Activated CD4-positive, alpha-beta T cell treated with anti-CD3 and anti-CD28 coated beads for 36 hours (primary cell): Measurements from ENCODE around the gene COMP. TPM values are rescaled to one million over a fixed set of nuclear protein-coding genes. Genes with fewer than 3 reads are reported as not detected.

Experiments
- ATAC-seq: fragments of 200-7000 bp; cut with Tn5 transposase; one replicate; pipeline ENCODE4 v1.10.0; 2021; ENCODE audit warnings: mild to moderate bottlenecking, moderate library complexity
- CTCF ChIA-PET: fragments of 350-600 bp; sonication (Branson Sonifier 250); formaldehyde crosslinking; loops from one replicate; lab custom pipeline; 2021; ENCODE audit warnings: antibody characterized with exemption; lab: Charles Lee
- POLR2A ChIA-PET: fragments of 350-600 bp; sonication (Branson Sonifier 250); formaldehyde crosslinking; loops from one replicate; lab custom pipeline; 2021; ENCODE audit warnings: antibody characterized with exemption, inconsistent platforms; lab: Charles Lee
- DNase-seq: peaks from one replicate; pipeline ENCODE4 v3.0.0-alpha.2; 2020
- H3K27ac Mint-ChIP-seq: one replicate; pipeline ENCODE4 v1.8.0; 2021; ENCODE audit warnings: mixed read lengths
- H3K27me3 Mint-ChIP-seq: one replicate; pipeline ENCODE4 v1.8.0; 2021; ENCODE audit warnings: mixed read lengths
- H3K36me3 Mint-ChIP-seq: one replicate; pipeline ENCODE4 v1.8.0; 2021; ENCODE audit warnings: low read depth, mixed read lengths
- H3K4me1 Mint-ChIP-seq: one replicate; pipeline ENCODE4 v1.8.0; 2021; ENCODE audit warnings: mixed read lengths
- H3K4me3 Mint-ChIP-seq: one replicate; pipeline ENCODE4 v1.8.0; 2021; ENCODE audit warnings: mild to moderate bottlenecking, moderate library complexity, mixed read lengths
- H3K9me3 Mint-ChIP-seq: one replicate; pipeline ENCODE4 v1.8.0; 2021; ENCODE audit warnings: low read depth, mixed read lengths
- intact Hi-C, 2 experiments: fragments of 100-400 bp; cut with DNase I in 1 of 2; cut with micrococcal nuclease in 1 of 2; formaldehyde crosslinking; loops; one replicate each; pipeline versions ENCODE4 v1.14.2 to v1.15.1; 2022 to 2024; cut with DNase I, micrococcal nuclease
- total RNA-seq, 2 experiments: library from RNA; stranded (reverse); gene quantifications; one replicate each; pipeline ENCODE4 v1.2.3, GENCODE V29; 2021

Gene COMP
- total RNA-seq, 2 experiments from 2014 or later: not detected

DNA sequence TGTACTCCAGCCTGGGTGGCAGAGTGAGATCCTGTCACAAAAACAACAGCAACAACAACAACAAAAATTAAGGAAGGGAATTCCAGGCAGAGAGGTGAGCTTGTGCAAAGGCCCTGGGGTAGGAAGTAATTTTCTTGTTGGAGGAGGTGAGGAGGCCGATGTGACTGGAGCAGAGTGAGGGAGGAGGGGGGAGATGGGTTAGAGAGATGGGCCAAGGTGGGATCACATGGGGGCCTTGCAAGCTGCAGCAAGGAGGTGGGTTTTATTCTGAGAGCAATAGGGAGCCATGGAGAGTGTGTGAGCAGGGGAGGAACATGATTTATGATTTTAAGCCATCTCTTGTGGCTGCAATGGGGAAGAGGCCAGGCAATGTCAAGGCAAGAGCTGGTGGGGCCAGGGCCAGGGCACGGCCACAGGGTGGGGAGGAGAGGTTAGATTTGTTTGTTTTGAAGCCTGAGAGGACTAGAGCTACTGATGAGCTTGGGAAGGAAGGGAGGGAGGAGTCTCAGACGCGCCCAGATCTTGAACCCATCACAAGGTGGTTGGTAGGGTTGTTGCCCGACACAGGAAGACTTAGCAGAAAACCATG lies 12.5 kb upstream of the COMP start:
- no peak for ATAC-seq
- ChIA-PET CTCF (interaction anchor here (0.7 kb wide), 1 partner anchor 43 kb away, joined by 3 read pairs; no protein-coding TSS in a partner anchor), POLR2A (interaction anchor here (0.6 to 0.7 kb wide), 2 partner anchors 40 to 271 kb away, joined by 3 to 5 read pairs; no protein-coding TSS in a partner anchor)
- Mint-ChIP-seq H3K36me3 (no peaks in the 10 kb centered on the region), H3K4me1 (no peaks in the 10 kb centered on the region), H3K27me3 (peaks cover 3% of the 10 kb centered on the region), H3K4me3 (no peak overlapping the region), H3K9me3 (no peaks in the 10 kb centered on the region), H3K27ac (no peak overlapping the region)
- intact Hi-C loops: no loop called here
- no peak for DNase-seq

DNA sequence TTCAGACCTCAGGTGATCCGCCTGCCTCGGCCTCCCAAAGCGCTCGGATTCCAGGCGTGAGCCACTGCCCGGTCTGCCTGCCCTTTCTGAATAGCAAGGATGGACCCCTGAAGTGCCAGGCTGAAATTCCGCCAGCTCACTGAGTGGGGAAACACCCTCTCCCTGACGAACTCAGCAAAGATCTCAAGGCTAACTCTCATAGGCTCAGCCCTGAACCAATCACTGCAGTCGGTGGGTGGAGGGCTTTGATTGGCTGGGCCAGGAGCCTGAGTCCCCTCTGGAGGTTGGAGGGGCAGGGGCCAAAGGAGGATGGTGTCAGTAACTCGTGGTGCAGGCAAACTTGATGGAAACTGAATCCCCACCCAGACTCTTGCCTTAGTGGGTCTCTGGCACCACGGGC lies 11.2 kb upstream of the COMP start:
- intact Hi-C loops: no loop called here
- Mint-ChIP-seq H3K27me3 (peaks cover 4% of the 10 kb centered on the region), H3K27ac (no peak overlapping the region), H3K4me3 (no peak overlapping the region), H3K36me3 (no peaks in the 10 kb centered on the region), H3K4me1 (no peaks in the 10 kb centered on the region), H3K9me3 (no peaks in the 10 kb centered on the region)
- ChIA-PET CTCF (no interaction called here), POLR2A (no interaction called here)
- no peak for ATAC-seq
- DNase-seq: no peak

GRCh38 chr19:18800636-18801035 lies 9.5 kb upstream of the COMP start:
- H3K4me1 Mint-ChIP-seq: peaks cover 2% of the 10 kb centered on the region
- H3K9me3 Mint-ChIP-seq: no peaks in the 10 kb centered on the region
- H3K4me3 Mint-ChIP-seq: no peak overlapping the region
- intact Hi-C loops: no loop called here
- ChIA-PET POLR2A (no interaction called here), CTCF (no interaction called here)
- peaks cover 10% of the 10 kb centered on the region for H3K27me3 Mint-ChIP-seq
- H3K27ac Mint-ChIP-seq: no peak overlapping the region
- ATAC-seq (no peak), DNase-seq (no peak)
- no peaks in the 10 kb centered on the region for H3K36me3 Mint-ChIP-seq

DNA sequence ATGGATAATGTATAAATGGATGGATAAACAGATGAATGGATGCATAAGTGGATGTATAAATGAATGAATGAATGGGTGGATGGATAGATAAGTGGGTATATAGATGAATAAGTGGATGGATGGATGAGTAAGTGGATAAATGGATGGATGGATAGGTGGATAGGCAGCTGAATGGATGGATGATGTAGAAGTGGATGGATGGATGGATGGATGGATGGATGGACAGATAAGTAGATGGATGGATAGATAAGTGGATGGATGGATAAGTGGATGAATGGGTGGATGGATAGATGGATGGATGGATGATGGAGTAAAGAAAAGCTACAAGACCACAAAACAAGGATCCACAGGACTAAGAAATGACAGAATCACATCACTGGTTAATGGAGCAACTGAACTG lies 9.0 kb upstream of the COMP start:
- ChIA-PET POLR2A (no interaction called here), CTCF (no interaction called here)
- no peak overlapping the region for H3K4me3 Mint-ChIP-seq
- peaks cover 12% of the 10 kb centered on the region for H3K27me3 Mint-ChIP-seq
- intact Hi-C loops: no loop called here
- ATAC-seq (no peak), DNase-seq (no peak)
- no peaks in the 10 kb centered on the region for H3K36me3 Mint-ChIP-seq
- peaks cover 2% of the 10 kb centered on the region for H3K4me1 Mint-ChIP-seq
- H3K27ac Mint-ChIP-seq: no peak overlapping the region
- H3K9me3 Mint-ChIP-seq: no peaks in the 10 kb centered on the region

GRCh38 chr19:18799389-18799970 lies 8.4 kb upstream of the COMP start:
- DNase-seq (no peak), ATAC-seq (no peak)
- no peak overlapping the region for H3K4me3 Mint-ChIP-seq
- H3K27ac Mint-ChIP-seq: no peak overlapping the region
- H3K9me3 Mint-ChIP-seq: no peaks in the 10 kb centered on the region
- H3K4me1 Mint-ChIP-seq: peaks cover 2% of the 10 kb centered on the region
- POLR2A ChIA-PET: no interaction called here
- H3K27me3 Mint-ChIP-seq: peaks cover 14% of the 10 kb centered on the region
- CTCF ChIA-PET: no interaction called here
- intact Hi-C loops: no loop called here
- H3K36me3 Mint-ChIP-seq: no peaks in the 10 kb centered on the region

- Mint-ChIP-seq H3K27ac (no peak overlapping the region), H3K36me3 (no peaks in the 10 kb centered on the region), H3K4me1 (peaks cover 2% of the 10 kb centered on the region), H3K9me3 (no peaks in the 10 kb centered on the region), H3K4me3 (no peak overlapping the region), H3K27me3 (peaks cover 17% of the 10 kb centered on the region)
- DNase-seq: no peak
- no peak for ATAC-seq
- CTCF ChIA-PET: interaction anchor here (0.8 kb wide), 1 partner anchor 529 kb away, joined by 3 read pairs; no protein-coding TSS in a partner anchor
- POLR2A ChIA-PET: interaction anchor here (0.6 kb wide), 1 partner anchor 312 kb away, joined by 3 read pairs; no protein-coding TSS in a partner anchor
- intact Hi-C loops: no loop called here
These were observed 7.6 kb upstream of the COMP start for GRCh38 chr19:18798384-18799352.

DNA sequence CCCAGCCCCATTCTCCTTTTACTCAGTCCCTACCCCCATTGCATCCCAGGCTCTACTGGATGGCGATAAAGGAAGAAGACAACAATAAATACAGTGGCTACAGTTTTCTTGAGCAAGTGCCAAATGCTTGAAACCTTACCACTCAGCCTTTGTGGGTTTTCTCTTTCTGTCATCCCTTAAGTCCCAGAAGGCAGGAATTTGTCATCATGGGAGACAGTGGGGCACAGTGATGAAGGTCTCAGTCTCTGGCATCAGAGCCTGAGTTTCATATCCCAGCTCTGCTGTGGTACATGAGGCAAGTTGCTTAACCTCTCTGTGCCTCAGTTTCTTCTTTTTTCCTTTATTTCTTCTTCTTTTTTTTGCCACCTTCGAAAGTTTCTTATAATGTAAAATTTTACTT lies 5.1 kb upstream of the COMP start:
- no peaks in the 10 kb centered on the region for H3K9me3 Mint-ChIP-seq
- ChIA-PET POLR2A (no interaction called here), CTCF (no interaction called here)
- no peak overlapping the region for H3K27ac Mint-ChIP-seq
- peaks cover 35% of the 10 kb centered on the region for H3K27me3 Mint-ChIP-seq
- DNase-seq (no peak), ATAC-seq (peak; percentile 77)
- intact Hi-C loops: no loop called here
- H3K36me3 Mint-ChIP-seq: no peaks in the 10 kb centered on the region
- peaks cover 2% of the 10 kb centered on the region for H3K4me1 Mint-ChIP-seq
- no peak overlapping the region for H3K4me3 Mint-ChIP-seq

GRCh38 chr19:18795540-18795939 lies 4.4 kb upstream of the COMP start:
- Mint-ChIP-seq H3K9me3 (no peaks in the 10 kb centered on the region), H3K27ac (no peak overlapping the region), H3K27me3 (peaks cover 38% of the 10 kb centered on the region), H3K4me3 (no peak overlapping the region), H3K36me3 (no peaks in the 10 kb centered on the region), H3K4me1 (peaks cover 2% of the 10 kb centered on the region)
- CTCF ChIA-PET: interaction anchor here (0.6 kb wide), 1 partner anchor 274 kb away, joined by 3 read pairs; no protein-coding TSS in a partner anchor
- POLR2A ChIA-PET: no interaction called here
- intact Hi-C loops: no loop called here
- peak; percentile 42 for ATAC-seq
- no peak for DNase-seq

DNA sequence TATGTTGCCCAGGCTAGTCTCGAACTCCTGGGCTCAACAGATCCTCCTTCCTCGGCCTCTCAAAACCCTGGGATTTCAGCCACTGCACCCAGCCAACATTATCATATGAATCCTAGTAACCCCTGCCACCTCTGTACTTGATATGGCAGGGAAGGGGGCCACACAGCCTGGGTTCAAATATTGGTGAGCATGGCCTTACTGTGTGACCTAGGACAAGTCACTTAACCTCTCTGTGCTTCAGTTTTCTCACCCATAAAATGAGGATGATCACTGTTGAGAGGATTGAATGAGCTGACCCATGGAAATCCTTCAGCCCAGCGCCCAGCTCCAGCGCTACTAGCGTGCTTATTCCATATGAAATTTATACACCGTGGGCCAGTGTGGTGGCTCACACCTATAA lies 3.6 kb upstream of the COMP start:
- ChIA-PET POLR2A (no interaction called here), CTCF (no interaction called here)
- intact Hi-C loops: loop anchor here in 1 of 2 experiments (5.0 kb wide), 2 partner anchors 48 to 197 kb away; no protein-coding TSS in a partner anchor

GRCh38 chr19:18794029-18794313 lies 2.9 kb upstream of the COMP start:
- intact Hi-C loops: loop anchor here in 1 of 2 experiments (5.0 kb wide), 2 partner anchors 48 to 197 kb away; no protein-coding TSS in a partner anchor
- ChIA-PET POLR2A (no interaction called here), CTCF (no interaction called here)
- Mint-ChIP-seq H3K27me3 (peaks cover 50% of the 10 kb centered on the region), H3K4me3 (no peak overlapping the region), H3K36me3 (no peaks in the 10 kb centered on the region), H3K9me3 (no peaks in the 10 kb centered on the region), H3K4me1 (peaks cover 13% of the 10 kb centered on the region), H3K27ac (no peak overlapping the region)
- DNase-seq (no peak), ATAC-seq (no peak)

More for the DNA sequence above, 3.6 kb upstream of the COMP start:
- Mint-ChIP-seq H3K9me3 (no peaks in the 10 kb centered on the region), H3K4me1 (peaks cover 7% of the 10 kb centered on the region), H3K4me3 (no peak overlapping the region), H3K36me3 (no peaks in the 10 kb centered on the region), H3K27me3 (peaks cover 44% of the 10 kb centered on the region), H3K27ac (no peak overlapping the region)
- DNase-seq: no peak
- ATAC-seq: no peak

DNA sequence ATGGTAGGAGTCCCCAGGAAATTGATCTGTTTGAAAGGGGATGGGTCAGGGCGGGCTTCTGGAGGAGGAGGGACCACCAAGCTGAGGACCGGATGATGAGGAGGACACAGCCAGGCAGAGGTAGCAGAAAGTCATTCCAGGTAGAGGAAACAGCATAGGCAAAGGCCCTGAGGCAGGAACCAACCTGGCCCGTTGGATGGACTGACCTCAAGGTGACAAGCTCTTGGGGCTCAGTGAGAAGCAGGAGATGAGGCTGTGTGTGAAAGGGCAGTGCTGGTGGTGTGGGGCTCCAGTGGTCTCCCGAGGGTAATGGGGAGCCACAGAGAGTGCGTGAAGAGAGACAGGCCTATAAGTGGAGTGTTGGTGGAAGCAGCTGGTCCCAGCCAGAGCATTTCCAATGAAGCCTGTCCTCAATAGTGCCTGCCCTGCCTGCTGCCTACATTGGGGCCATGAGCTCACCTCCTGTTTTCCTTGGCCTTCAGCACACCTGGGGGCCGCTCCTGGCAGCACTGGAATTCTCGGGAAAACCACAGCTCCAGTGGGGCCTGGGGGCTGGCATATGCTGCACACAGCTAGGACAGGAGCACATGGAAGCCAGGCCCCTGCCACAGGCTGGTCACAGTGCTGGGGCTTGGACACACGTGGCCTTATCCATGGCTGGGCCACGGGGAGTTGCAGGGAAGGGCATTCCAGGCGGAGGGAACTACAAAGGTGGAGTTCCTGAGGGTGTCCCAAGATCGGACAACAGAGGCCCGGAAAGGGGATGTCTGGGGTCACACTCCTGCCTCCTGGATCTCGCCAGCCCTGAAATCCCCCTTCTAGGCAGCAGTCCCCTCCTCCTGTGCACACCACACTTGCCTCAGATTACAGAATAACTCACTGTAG lies 2.3 kb upstream of the COMP start:
- Mint-ChIP-seq H3K9me3 (no peaks in the 10 kb centered on the region), H3K4me1 (peaks cover 16% of the 10 kb centered on the region), H3K4me3 (no peak overlapping the region), H3K27ac (no peak overlapping the region), H3K27me3 (peaks cover 54% of the 10 kb centered on the region), H3K36me3 (no peaks in the 10 kb centered on the region)
- ATAC-seq (no peak), DNase-seq (no peak)
- ChIA-PET POLR2A (no interaction called here), CTCF (interaction anchor here (0.5 kb wide), 1 partner anchor 73 kb away, joined by 4 read pairs; no protein-coding TSS in a partner anchor)
- intact Hi-C loops: loop anchor here in 1 of 2 experiments (5.0 kb wide), 2 partner anchors 49 to 196 kb away; no protein-coding TSS in a partner anchor
